ENCODE measurements around the gene PIK3CD.

The PIK3CD gene

GRCh38 chr1:9654051-9654833, 2.7 kb downstream of the PIK3CD start:
- Histone ChIP-seq H3K27me3 (ENCODE audit: control insufficient read depth in 1 of 2, insufficient read depth in 2 of 2, low read length in 2 of 2) (peaks cover 8 to 21% of the 10 kb centered on the region in 2 donors), H3K9me3 (ENCODE audit: control insufficient read depth in 1 of 2, low read length in 2 of 2) (no peaks in the 10 kb centered on the region), H3K9ac (ENCODE audit: low read depth in 1 of 2, low read length in 2 of 2) (peak overlapping the region in 1 of 2 donors; percentile 18), H3K4me1 (ENCODE audit: control insufficient read depth in 1 of 2, insufficient read depth in 2 of 2, low read length in 2 of 2) (peaks cover 0 to 13% of the 10 kb centered on the region in 2 donors), H3K4me3 (ENCODE audit: low read depth in 1 of 2, low read length in 2 of 2) (peak overlapping the region; percentile 40 to 62), H3K36me3 (ENCODE audit: control insufficient read depth in 1 of 2, insufficient read depth in 2 of 2, low read length in 2 of 2) (no peaks in the 10 kb centered on the region), H3K27ac (ENCODE audit: low read depth, low read length) (no peak overlapping the region)

DNA sequence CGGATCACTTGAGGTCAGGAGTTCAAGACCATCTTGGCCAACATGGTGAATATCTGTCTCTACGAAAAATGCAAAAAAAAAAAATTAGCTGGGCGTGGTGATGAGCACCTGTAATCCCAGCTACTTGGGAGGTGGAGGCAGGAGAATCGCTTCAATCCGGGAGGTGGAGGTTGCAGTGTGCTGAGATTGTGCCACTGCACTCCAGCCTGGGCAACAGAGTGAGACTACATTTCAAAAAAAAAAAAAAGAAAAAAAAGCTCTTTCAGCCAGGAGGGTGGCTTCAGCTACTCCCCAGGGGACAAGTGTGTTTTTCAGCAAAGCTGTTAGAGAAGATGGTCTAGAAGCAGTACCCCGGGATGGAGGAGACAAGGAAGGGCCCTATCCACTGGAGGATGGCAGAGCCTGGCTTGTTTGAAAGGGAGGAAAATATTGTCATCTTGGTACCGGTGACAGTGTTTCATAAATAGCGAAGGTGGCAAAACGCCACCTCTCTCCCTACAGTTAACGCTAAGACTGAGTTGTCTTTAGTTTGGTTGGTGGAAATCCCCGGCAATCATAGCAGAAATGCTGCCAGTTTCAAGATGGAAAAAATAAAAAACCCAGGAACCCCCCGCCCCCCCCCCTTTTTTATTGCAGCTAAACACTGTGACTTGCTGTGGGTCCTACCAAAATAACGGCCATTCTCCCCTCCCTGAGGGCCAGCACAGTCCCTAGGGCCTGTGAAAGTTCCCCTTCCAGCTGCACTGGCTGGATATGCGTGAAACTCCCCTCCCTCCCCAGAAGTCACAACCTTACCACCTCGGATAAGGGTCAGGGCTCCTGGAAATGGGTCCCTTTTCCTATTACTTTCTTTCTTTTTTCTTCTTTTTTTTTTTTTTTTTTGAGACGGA, 3.5 kb downstream of the PIK3CD start:
- peaks cover 0 to 13% of the 10 kb centered on the region in 2 donors for H3K4me1 ChIP-seq (ENCODE audit: control insufficient read depth in 1 of 2, insufficient read depth in 2 of 2, low read length in 2 of 2)
- H3K36me3 ChIP-seq (ENCODE audit: control insufficient read depth in 1 of 2, insufficient read depth in 2 of 2, low read length in 2 of 2), result no peaks in the 10 kb centered on the region
- H3K9me3 ChIP-seq (ENCODE audit: control insufficient read depth in 1 of 2, low read length in 2 of 2), result no peaks in the 10 kb centered on the region
- H3K9ac ChIP-seq (ENCODE audit: low read depth in 1 of 2, low read length in 2 of 2), result no peak overlapping the region
- H3K4me3 ChIP-seq (ENCODE audit: low read depth in 1 of 2, low read length in 2 of 2), result peak overlapping the region in 1 of 2 donors; percentile 62
- H3K27ac ChIP-seq (ENCODE audit: low read depth, low read length), result no peak overlapping the region
- H3K27me3 ChIP-seq (ENCODE audit: control insufficient read depth in 1 of 2, insufficient read depth in 2 of 2, low read length in 2 of 2), result peaks cover 8 to 21% of the 10 kb centered on the region in 2 donors

DNA sequence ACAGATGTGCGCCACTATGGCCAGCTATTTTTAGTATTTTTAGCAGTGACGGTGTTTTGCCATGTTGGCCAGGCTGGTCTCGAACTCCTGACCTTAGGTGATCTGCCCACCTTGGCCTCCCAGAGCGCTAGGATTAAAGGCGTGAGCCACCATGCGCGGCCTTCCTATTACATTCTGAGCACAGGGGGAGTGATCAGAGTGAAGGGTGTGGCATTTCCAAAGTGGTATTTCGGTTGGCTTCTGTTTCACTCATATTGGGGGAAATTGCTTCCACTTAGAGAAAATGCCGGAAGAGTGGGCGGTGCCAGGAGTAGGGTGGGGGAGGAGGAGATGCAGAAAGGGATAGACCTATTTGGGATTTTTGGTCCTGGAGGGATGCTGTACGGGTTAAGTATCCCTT, 4.3 kb downstream of the PIK3CD start:
- no peak overlapping the region for H3K9ac ChIP-seq (ENCODE audit: low read depth in 1 of 2, low read length in 2 of 2)
- H3K27ac ChIP-seq (ENCODE audit: low read depth, low read length), result no peak overlapping the region
- no peak overlapping the region for H3K4me3 ChIP-seq (ENCODE audit: low read depth in 1 of 2, low read length in 2 of 2)
- H3K36me3 ChIP-seq (ENCODE audit: control insufficient read depth in 1 of 2, insufficient read depth in 2 of 2, low read length in 2 of 2), result no peaks in the 10 kb centered on the region
- peaks cover 0 to 13% of the 10 kb centered on the region in 2 donors for H3K4me1 ChIP-seq (ENCODE audit: control insufficient read depth in 1 of 2, insufficient read depth in 2 of 2, low read length in 2 of 2)
- H3K27me3 ChIP-seq (ENCODE audit: control insufficient read depth in 1 of 2, insufficient read depth in 2 of 2, low read length in 2 of 2), result peaks cover 8 to 21% of the 10 kb centered on the region in 2 donors
- H3K9me3 ChIP-seq (ENCODE audit: control insufficient read depth in 1 of 2, low read length in 2 of 2), result no peaks in the 10 kb centered on the region

GRCh38 chr1:9657521-9658032, 6.0 kb downstream of the PIK3CD start:
- Histone ChIP-seq H3K27me3 (ENCODE audit: control insufficient read depth in 1 of 2, insufficient read depth in 2 of 2, low read length in 2 of 2) (peaks cover 8 to 17% of the 10 kb centered on the region in 2 donors), H3K4me3 (ENCODE audit: low read depth in 1 of 2, low read length in 2 of 2) (no peak overlapping the region), H3K27ac (ENCODE audit: low read depth, low read length) (no peak overlapping the region), H3K4me1 (ENCODE audit: control insufficient read depth in 1 of 2, insufficient read depth in 2 of 2, low read length in 2 of 2) (peaks cover 0 to 7% of the 10 kb centered on the region in 2 donors), H3K36me3 (ENCODE audit: control insufficient read depth in 1 of 2, insufficient read depth in 2 of 2, low read length in 2 of 2) (no peaks in the 10 kb centered on the region), H3K9ac (ENCODE audit: low read depth in 1 of 2, low read length in 2 of 2) (no peak overlapping the region), H3K9me3 (ENCODE audit: control insufficient read depth in 1 of 2, low read length in 2 of 2) (no peaks in the 10 kb centered on the region)

DNA sequence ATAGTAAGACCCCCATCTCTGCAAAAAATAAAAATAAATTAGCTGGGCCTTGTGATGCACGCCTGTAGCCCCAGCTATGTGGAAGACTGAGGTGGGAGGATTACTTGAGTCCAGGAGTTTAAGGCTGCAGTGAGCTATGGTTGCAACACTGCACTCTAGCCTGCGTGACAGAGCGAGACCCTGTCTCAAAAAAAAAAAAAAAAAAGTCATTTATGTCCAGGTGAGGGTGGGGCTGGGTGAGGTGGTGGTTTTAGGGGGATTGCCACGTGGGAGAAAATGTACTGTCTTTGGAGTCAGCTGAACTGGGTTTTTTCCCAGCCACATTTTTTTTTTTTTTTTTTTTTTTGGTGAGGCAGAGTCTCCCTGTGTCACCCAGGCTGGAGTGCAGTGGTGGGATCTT, 6.7 kb downstream of the PIK3CD start:
- Histone ChIP-seq H3K9ac (ENCODE audit: low read depth in 1 of 2, low read length in 2 of 2) (no peak overlapping the region), H3K27me3 (ENCODE audit: control insufficient read depth in 1 of 2, insufficient read depth in 2 of 2, low read length in 2 of 2) (peaks cover 8 to 12% of the 10 kb centered on the region in 2 donors), H3K27ac (ENCODE audit: low read depth, low read length) (no peak overlapping the region), H3K9me3 (ENCODE audit: control insufficient read depth in 1 of 2, low read length in 2 of 2) (no peaks in the 10 kb centered on the region), H3K4me3 (ENCODE audit: low read depth in 1 of 2, low read length in 2 of 2) (no peak overlapping the region), H3K36me3 (ENCODE audit: control insufficient read depth in 1 of 2, insufficient read depth in 2 of 2, low read length in 2 of 2) (no peaks in the 10 kb centered on the region), H3K4me1 (ENCODE audit: control insufficient read depth in 1 of 2, insufficient read depth in 2 of 2, low read length in 2 of 2) (peaks cover 0 to 7% of the 10 kb centered on the region in 2 donors)

GRCh38 chr1:9659328-9659727, 7.8 kb downstream of the PIK3CD start:
- Histone ChIP-seq H3K9me3 (ENCODE audit: control insufficient read depth in 1 of 2, low read length in 2 of 2) (no peaks in the 10 kb centered on the region), H3K4me1 (ENCODE audit: control insufficient read depth in 1 of 2, insufficient read depth in 2 of 2, low read length in 2 of 2) (no peaks in the 10 kb centered on the region), H3K4me3 (ENCODE audit: low read depth in 1 of 2, low read length in 2 of 2) (no peak overlapping the region), H3K9ac (ENCODE audit: low read depth in 1 of 2, low read length in 2 of 2) (no peak overlapping the region), H3K27me3 (ENCODE audit: control insufficient read depth in 1 of 2, insufficient read depth in 2 of 2, low read length in 2 of 2) (peaks cover 1 to 3% of the 10 kb centered on the region in 2 donors), H3K27ac (ENCODE audit: low read depth, low read length) (no peak overlapping the region), H3K36me3 (ENCODE audit: control insufficient read depth in 1 of 2, insufficient read depth in 2 of 2, low read length in 2 of 2) (no peaks in the 10 kb centered on the region)

DNA sequence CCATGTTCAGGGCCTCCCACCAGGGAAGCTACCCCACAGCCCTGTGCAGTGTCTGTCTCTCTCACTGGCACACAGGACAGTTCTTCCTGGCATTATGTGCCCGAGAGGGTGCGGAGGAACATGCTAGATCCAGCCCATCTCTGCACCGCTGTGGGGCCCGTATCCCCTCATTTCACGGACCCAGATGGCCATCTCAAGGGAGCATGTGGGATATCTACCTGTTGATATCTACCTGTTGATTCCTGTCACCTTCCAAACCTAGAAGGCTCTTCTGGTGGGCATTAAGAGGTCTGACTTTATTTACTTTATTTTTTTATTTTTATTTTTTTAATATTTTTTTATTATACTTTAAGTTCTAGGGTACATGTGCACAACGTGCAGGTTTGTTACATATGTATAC, 11.7 kb downstream of the PIK3CD start:
- H3K9ac ChIP-seq (ENCODE audit: low read depth in 1 of 2, low read length in 2 of 2), result no peak overlapping the region
- H3K4me3 ChIP-seq (ENCODE audit: low read depth in 1 of 2, low read length in 2 of 2), result no peak overlapping the region
- H3K9me3 ChIP-seq (ENCODE audit: control insufficient read depth in 1 of 2, low read length in 2 of 2), result no peaks in the 10 kb centered on the region
- no peak overlapping the region for H3K27ac ChIP-seq (ENCODE audit: low read depth, low read length)
- no peaks in the 10 kb centered on the region for H3K4me1 ChIP-seq (ENCODE audit: control insufficient read depth in 1 of 2, insufficient read depth in 2 of 2, low read length in 2 of 2)
- H3K27me3 ChIP-seq (ENCODE audit: control insufficient read depth in 1 of 2, insufficient read depth in 2 of 2, low read length in 2 of 2), result no peaks in the 10 kb centered on the region
- H3K36me3 ChIP-seq (ENCODE audit: control insufficient read depth in 1 of 2, insufficient read depth in 2 of 2, low read length in 2 of 2), result no peaks in the 10 kb centered on the region

DNA sequence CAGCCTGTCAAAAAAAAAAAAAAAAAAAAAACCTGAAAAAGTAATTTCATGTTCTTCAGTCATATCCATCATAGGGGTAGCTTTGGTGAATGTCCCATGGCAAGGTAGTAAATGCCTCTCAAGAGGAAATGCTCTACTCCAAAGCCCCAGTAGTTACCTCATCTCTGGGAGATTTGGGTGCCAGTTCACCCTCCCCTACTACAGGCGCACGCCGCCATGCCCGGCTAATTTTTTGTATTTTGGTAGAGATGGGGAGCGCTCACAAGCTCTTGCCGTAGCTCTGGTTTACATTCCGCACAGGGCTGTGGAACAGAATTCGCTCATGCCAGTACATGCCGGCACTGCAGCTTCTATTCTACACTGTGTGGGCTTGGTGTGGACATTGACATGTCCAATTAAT, 13.7 kb downstream of the PIK3CD start:
- no peaks in the 10 kb centered on the region for H3K9me3 ChIP-seq (ENCODE audit: control insufficient read depth in 1 of 2, low read length in 2 of 2)
- H3K4me1 ChIP-seq (ENCODE audit: control insufficient read depth in 1 of 2, insufficient read depth in 2 of 2, low read length in 2 of 2), result peaks cover 0 to 4% of the 10 kb centered on the region in 2 donors
- no peak overlapping the region for H3K4me3 ChIP-seq (ENCODE audit: low read depth in 1 of 2, low read length in 2 of 2)
- no peak overlapping the region for H3K27ac ChIP-seq (ENCODE audit: low read depth, low read length)
- no peaks in the 10 kb centered on the region for H3K27me3 ChIP-seq (ENCODE audit: control insufficient read depth in 1 of 2, insufficient read depth in 2 of 2, low read length in 2 of 2)
- H3K9ac ChIP-seq (ENCODE audit: low read depth in 1 of 2, low read length in 2 of 2), result no peak overlapping the region
- no peaks in the 10 kb centered on the region for H3K36me3 ChIP-seq (ENCODE audit: control insufficient read depth in 1 of 2, insufficient read depth in 2 of 2, low read length in 2 of 2)

GRCh38 chr1:9668080-9668479, 16.5 kb downstream of the PIK3CD start:
- Histone ChIP-seq H3K36me3 (ENCODE audit: control insufficient read depth in 1 of 2, insufficient read depth in 2 of 2, low read length in 2 of 2) (no peaks in the 10 kb centered on the region), H3K27me3 (ENCODE audit: control insufficient read depth in 1 of 2, insufficient read depth in 2 of 2, low read length in 2 of 2) (no peaks in the 10 kb centered on the region), H3K4me3 (ENCODE audit: low read depth in 1 of 2, low read length in 2 of 2) (no peak overlapping the region), H3K9ac (ENCODE audit: low read depth in 1 of 2, low read length in 2 of 2) (no peak overlapping the region), H3K4me1 (ENCODE audit: control insufficient read depth in 1 of 2, insufficient read depth in 2 of 2, low read length in 2 of 2) (peaks cover 0 to 4% of the 10 kb centered on the region in 2 donors), H3K9me3 (ENCODE audit: control insufficient read depth in 1 of 2, low read length in 2 of 2) (no peaks in the 10 kb centered on the region), H3K27ac (ENCODE audit: low read depth, low read length) (no peak overlapping the region)

- Histone ChIP-seq H3K27ac (ENCODE audit: low read depth, low read length) (no peak overlapping the region), H3K36me3 (ENCODE audit: control insufficient read depth in 1 of 2, insufficient read depth in 2 of 2, low read length in 2 of 2) (no peaks in the 10 kb centered on the region), H3K9me3 (ENCODE audit: control insufficient read depth in 1 of 2, low read length in 2 of 2) (no peaks in the 10 kb centered on the region), H3K4me3 (ENCODE audit: low read depth in 1 of 2, low read length in 2 of 2) (no peak overlapping the region), H3K27me3 (ENCODE audit: control insufficient read depth in 1 of 2, insufficient read depth in 2 of 2, low read length in 2 of 2) (no peaks in the 10 kb centered on the region), H3K9ac (ENCODE audit: low read depth in 1 of 2, low read length in 2 of 2) (no peak overlapping the region), H3K4me1 (ENCODE audit: control insufficient read depth in 1 of 2, insufficient read depth in 2 of 2, low read length in 2 of 2) (peaks cover 0 to 4% of the 10 kb centered on the region in 2 donors)
Measured at GRCh38 chr1:9670085-9670484, 18.6 kb downstream of the PIK3CD start.

All from duodenal mucosa (tissue), 2 donors.